Measurements from ENCODE around the gene EVX1.

- TF ChIP-seq CTCF (IDR thresholded peaks at IDR 0.05), result no peak
- no peak for TF ChIP-seq POLR2A (IDR thresholded peaks at IDR 0.05)
Observed at GRCh38 chr7:27237735-27238334, 4.8 kb upstream of the EVX1 start.
